Stimulated activated naive B cell treated with anti-CD40 and anti-IgM and Interleukin-4, amounts not matched to agents 10 μg/mL and 1 μg/mL and 100 μg/mL, for 72 hours (primary cell): Measurements from ENCODE around the gene SPART.

ENCODE experiments used
- ATAC-seq, 2 donors: fragments of 150-1000 bp; cut with Tn5 transposase; replicated peaks; 2 replicates each; pipeline ENCODE4 v1.10.0; 2021; ENCODE audit warnings: moderate library complexity in 1 of 2
- DNase-seq: peaks from one replicate; pipeline ENCODE4 v3.0.0; 2021
- H3K27ac Mint-ChIP-seq: one replicate; pipeline ENCODE4 v1.8.0; 2022; ENCODE audit warnings: mild to moderate bottlenecking, mixed read lengths
- H3K27me3 Mint-ChIP-seq, 2 donors: one replicate each; pipeline ENCODE4 v1.8.0; 2022; ENCODE audit warnings: mixed read lengths in 2 of 2
- H3K36me3 Mint-ChIP-seq, 2 donors: one replicate each; pipeline ENCODE4 v1.8.0; 2022; ENCODE audit warnings: mixed read lengths in 2 of 2, mild to moderate bottlenecking in 1 of 2
- H3K4me1 Mint-ChIP-seq, 2 donors: one replicate each; pipeline ENCODE4 v1.8.0; 2022; ENCODE audit warnings: mixed read lengths in 2 of 2, mild to moderate bottlenecking in 1 of 2
- H3K4me3 Mint-ChIP-seq, 2 donors: one replicate each; pipeline ENCODE4 v1.8.0; 2022; ENCODE audit warnings: mild to moderate bottlenecking in 2 of 2, mixed read lengths in 2 of 2, moderate library complexity in 1 of 2
- H3K9me3 Mint-ChIP-seq, 2 donors: one replicate each; pipeline ENCODE4 v1.8.0; 2022; ENCODE audit warnings: mixed read lengths in 2 of 2, mild to moderate bottlenecking in 1 of 2

SPART gene

GRCh38 chr13:36346222-36347083 lies at the start of gene SPART:
Gene SPART, minus strand, starts transcription at chr13:36346394. Its CDS starts 10,564 bp downstream, at chr13:36335830.
- peak; percentile 86 to 89 for ATAC-seq

GRCh38 chr13:36395280-36395679 lies 49.1 kb upstream of the SPART start:
- H3K4me3 Mint-ChIP-seq = no peak overlapping the region
- DNase-seq (no peak), ATAC-seq (peak; percentile 38)
- H3K36me3 Mint-ChIP-seq = no peaks in the 10 kb centered on the region
- H3K9me3 Mint-ChIP-seq = peaks cover 0 to 3% of the 10 kb centered on the region in 2 donors
- H3K27me3 Mint-ChIP-seq = peaks cover 0 to 5% of the 10 kb centered on the region in 2 donors
- H3K27ac Mint-ChIP-seq = no peak overlapping the region
- no peaks in the 10 kb centered on the region for H3K4me1 Mint-ChIP-seq

More at GRCh38 chr13:36346222-36347083, at the start of gene SPART:
- H3K27me3 Mint-ChIP-seq = no peaks in the 10 kb centered on the region
- peak within 1 kb of the TSS; percentile 83 to 86 for H3K4me3 Mint-ChIP-seq
- H3K36me3 Mint-ChIP-seq = peaks cover 2 to 4% of the 10 kb centered on the region in 2 donors
- DNase-seq = peak; percentile 87
- H3K27ac Mint-ChIP-seq = peak within 1 kb of the TSS; percentile 93
- H3K4me1 Mint-ChIP-seq = peaks cover 6 to 14% of the 10 kb centered on the region in 2 donors
- no peaks in the 10 kb centered on the region for H3K9me3 Mint-ChIP-seq

GRCh38 chr13:36385489-36385888 lies 39.3 kb upstream of the SPART start:
- Mint-ChIP-seq H3K27ac (no peak overlapping the region), H3K36me3 (no peaks in the 10 kb centered on the region), H3K4me3 (no peak overlapping the region), H3K9me3 (peaks cover 0 to 1% of the 10 kb centered on the region in 2 donors), H3K27me3 (peaks cover 5% of the 10 kb centered on the region in 2 donors), H3K4me1 (no peaks in the 10 kb centered on the region)
- ATAC-seq (no peak), DNase-seq (no peak)

- Mint-ChIP-seq H3K4me3 (no peak overlapping the region), H3K4me1 (no peaks in the 10 kb centered on the region), H3K27me3 (peaks cover 0 to 5% of the 10 kb centered on the region in 2 donors), H3K36me3 (no peaks in the 10 kb centered on the region), H3K9me3 (no peaks in the 10 kb centered on the region), H3K27ac (no peak overlapping the region)
- no peak for ATAC-seq
- no peak for DNase-seq
Measured at GRCh38 chr13:36382030-36382429, 35.8 kb upstream of the SPART start.

GRCh38 chr13:36377826-36378468 lies 31.8 kb upstream of the SPART start:
- Mint-ChIP-seq H3K27ac (no peak overlapping the region), H3K36me3 (no peaks in the 10 kb centered on the region), H3K9me3 (no peaks in the 10 kb centered on the region), H3K4me3 (no peak overlapping the region), H3K27me3 (no peaks in the 10 kb centered on the region), H3K4me1 (no peaks in the 10 kb centered on the region)
- ATAC-seq (no peak), DNase-seq (no peak)

- no peak for ATAC-seq
- no peaks in the 10 kb centered on the region for H3K4me1 Mint-ChIP-seq
- H3K4me3 Mint-ChIP-seq = no peak overlapping the region
- no peak overlapping the region for H3K27ac Mint-ChIP-seq
- H3K9me3 Mint-ChIP-seq = peaks cover 0 to 2% of the 10 kb centered on the region in 2 donors
- H3K27me3 Mint-ChIP-seq = no peaks in the 10 kb centered on the region
- H3K36me3 Mint-ChIP-seq = peaks cover 0 to 2% of the 10 kb centered on the region in 2 donors
- no peak for DNase-seq
Measured at GRCh38 chr13:36374063-36374462, 27.9 kb upstream of the SPART start.

GRCh38 chr13:36371185-36371584 lies 25.0 kb upstream of the SPART start:
- H3K9me3 Mint-ChIP-seq = peaks cover 0 to 2% of the 10 kb centered on the region in 2 donors
- no peaks in the 10 kb centered on the region for H3K27me3 Mint-ChIP-seq
- H3K4me3 Mint-ChIP-seq = no peak overlapping the region
- H3K4me1 Mint-ChIP-seq = no peaks in the 10 kb centered on the region
- H3K36me3 Mint-ChIP-seq = peaks cover 0 to 2% of the 10 kb centered on the region in 2 donors
- H3K27ac Mint-ChIP-seq = no peak overlapping the region
- no peak for DNase-seq
- no peak for ATAC-seq

- H3K4me3 Mint-ChIP-seq = no peak overlapping the region
- no peak for ATAC-seq
- no peak for DNase-seq
- H3K4me1 Mint-ChIP-seq = no peaks in the 10 kb centered on the region
- H3K9me3 Mint-ChIP-seq = peaks cover 0 to 2% of the 10 kb centered on the region in 2 donors
- H3K36me3 Mint-ChIP-seq = peaks cover 0 to 2% of the 10 kb centered on the region in 2 donors
- no peaks in the 10 kb centered on the region for H3K27me3 Mint-ChIP-seq
- no peak overlapping the region for H3K27ac Mint-ChIP-seq
Measured at GRCh38 chr13:36370108-36370429, 23.9 kb upstream of the SPART start.

GRCh38 chr13:36369268-36370107 lies 23.3 kb upstream of the SPART start:
- H3K27ac Mint-ChIP-seq = no peak overlapping the region
- peaks cover 0 to 2% of the 10 kb centered on the region in 2 donors for H3K36me3 Mint-ChIP-seq
- ATAC-seq (no peak), DNase-seq (no peak)
- no peak overlapping the region for H3K4me3 Mint-ChIP-seq
- no peaks in the 10 kb centered on the region for H3K27me3 Mint-ChIP-seq
- peaks cover 0 to 2% of the 10 kb centered on the region in 2 donors for H3K9me3 Mint-ChIP-seq
- no peaks in the 10 kb centered on the region for H3K4me1 Mint-ChIP-seq

- DNase-seq (no peak), ATAC-seq (no peak)
- Mint-ChIP-seq H3K4me1 (no peaks in the 10 kb centered on the region), H3K4me3 (no peak overlapping the region), H3K27me3 (peaks cover 0 to 6% of the 10 kb centered on the region in 2 donors), H3K27ac (no peak overlapping the region), H3K36me3 (no peaks in the 10 kb centered on the region), H3K9me3 (no peaks in the 10 kb centered on the region)
Measured at GRCh38 chr13:36366031-36366430, 19.8 kb upstream of the SPART start.

- Mint-ChIP-seq H3K27ac (no peak overlapping the region), H3K36me3 (no peaks in the 10 kb centered on the region), H3K4me1 (no peaks in the 10 kb centered on the region)
Measured at GRCh38 chr13:36363366-36363863, 17.2 kb upstream of the SPART start.

GRCh38 chr13:36362914-36363313 lies 16.7 kb upstream of the SPART start:
- no peaks in the 10 kb centered on the region for H3K4me1 Mint-ChIP-seq
- H3K9me3 Mint-ChIP-seq = no peaks in the 10 kb centered on the region
- ATAC-seq = no peak

More at GRCh38 chr13:36363366-36363863, 17.2 kb upstream of the SPART start:
- H3K27me3 Mint-ChIP-seq = peaks cover 0 to 6% of the 10 kb centered on the region in 2 donors
- DNase-seq (no peak), ATAC-seq (no peak)
- H3K4me3 Mint-ChIP-seq = no peak overlapping the region
- no peaks in the 10 kb centered on the region for H3K9me3 Mint-ChIP-seq

GRCh38 chr13:36362251-36362650 lies 16.1 kb upstream of the SPART start:
- Mint-ChIP-seq H3K36me3 (no peaks in the 10 kb centered on the region), H3K27me3 (peaks cover 0 to 6% of the 10 kb centered on the region in 2 donors), H3K4me3 (no peak overlapping the region), H3K27ac (no peak overlapping the region), H3K9me3 (no peaks in the 10 kb centered on the region), H3K4me1 (no peaks in the 10 kb centered on the region)
- ATAC-seq (no peak), DNase-seq (no peak)

More at GRCh38 chr13:36362914-36363313, 16.7 kb upstream of the SPART start:
- Mint-ChIP-seq H3K27ac (no peak overlapping the region), H3K4me3 (no peak overlapping the region), H3K36me3 (no peaks in the 10 kb centered on the region), H3K27me3 (peaks cover 0 to 6% of the 10 kb centered on the region in 2 donors)
- DNase-seq = no peak

- Mint-ChIP-seq H3K27ac (no peak overlapping the region), H3K9me3 (no peaks in the 10 kb centered on the region), H3K36me3 (no peaks in the 10 kb centered on the region), H3K27me3 (peaks cover 0 to 15% of the 10 kb centered on the region in 2 donors), H3K4me1 (no peaks in the 10 kb centered on the region), H3K4me3 (no peak overlapping the region)
- ATAC-seq = no peak
- DNase-seq = no peak
Measured at GRCh38 chr13:36360903-36361302, 14.7 kb upstream of the SPART start.
